SK-N-SH (cell line): ENCODE measurements around the gene LAMTOR1.

ENCODE experiments used
- EZH2phosphoT487 ChIP-seq: fragments of 200-600 bp; sonication (generic); IDR thresholded peaks from 2 replicates; pipeline ENCODE4 v1.6.1; 2017; ENCODE audit warnings: low read depth, mixed run types, mild to moderate bottlenecking, antibody characterized with exemption, moderate library complexity, borderline replicate concordance
- FOXJ3 ChIP-seq: sonication (generic); formaldehyde crosslinking; IDR thresholded peaks from 2 replicates; pipeline ENCODE4 v1.5.1; 2020; ENCODE audit warnings: mild to moderate bottlenecking, missing genetic modification reagents
- MAX ChIP-seq: IDR thresholded peaks from 2 replicates; pipeline ENCODE4 v1.4.0; 2012; ENCODE audit warnings: low read depth
- MXI1 ChIP-seq: IDR thresholded peaks from 2 replicates; pipeline ENCODE4 v1.6.1; 2012; ENCODE audit warnings: mild to moderate bottlenecking, low read depth, low read length, improper control_type of control experiment
- RAD21 ChIP-seq: IDR thresholded peaks from 2 replicates; pipeline ENCODE4 v1.6.1; 2012; ENCODE audit warnings: mild to moderate bottlenecking, low read length
- TF ChIP-seq, protein P1 (sequence below): fragments of 200-600 bp; sonication (generic); IDR thresholded peaks from 2 replicates; pipeline ENCODE4 v1.6.1; 2017; ENCODE audit warnings: antibody characterized with exemption, mild to moderate bottlenecking, moderate library complexity

DNA sequence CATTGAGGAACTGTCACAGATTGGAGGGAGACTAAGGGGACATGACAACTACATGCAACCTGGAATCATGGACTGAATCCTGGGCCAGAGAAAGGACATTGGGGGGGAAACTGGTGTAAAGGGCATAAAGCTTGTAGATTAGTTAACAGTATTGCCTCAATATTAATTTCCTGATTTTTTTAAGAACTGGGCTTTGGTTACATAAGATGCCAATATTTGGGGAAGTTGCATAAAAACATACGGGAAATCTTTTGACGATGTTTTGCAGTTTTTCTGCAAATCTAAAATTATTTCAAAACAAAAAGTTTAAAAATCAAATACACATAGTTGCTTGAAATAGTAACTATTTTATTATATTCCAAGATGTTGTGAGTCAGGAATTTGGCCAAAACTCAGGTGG lies 29.5 kb upstream of the LAMTOR1 start:
- TF ChIP-seq RAD21: no peak
- TF ChIP-seq, protein P1, sequence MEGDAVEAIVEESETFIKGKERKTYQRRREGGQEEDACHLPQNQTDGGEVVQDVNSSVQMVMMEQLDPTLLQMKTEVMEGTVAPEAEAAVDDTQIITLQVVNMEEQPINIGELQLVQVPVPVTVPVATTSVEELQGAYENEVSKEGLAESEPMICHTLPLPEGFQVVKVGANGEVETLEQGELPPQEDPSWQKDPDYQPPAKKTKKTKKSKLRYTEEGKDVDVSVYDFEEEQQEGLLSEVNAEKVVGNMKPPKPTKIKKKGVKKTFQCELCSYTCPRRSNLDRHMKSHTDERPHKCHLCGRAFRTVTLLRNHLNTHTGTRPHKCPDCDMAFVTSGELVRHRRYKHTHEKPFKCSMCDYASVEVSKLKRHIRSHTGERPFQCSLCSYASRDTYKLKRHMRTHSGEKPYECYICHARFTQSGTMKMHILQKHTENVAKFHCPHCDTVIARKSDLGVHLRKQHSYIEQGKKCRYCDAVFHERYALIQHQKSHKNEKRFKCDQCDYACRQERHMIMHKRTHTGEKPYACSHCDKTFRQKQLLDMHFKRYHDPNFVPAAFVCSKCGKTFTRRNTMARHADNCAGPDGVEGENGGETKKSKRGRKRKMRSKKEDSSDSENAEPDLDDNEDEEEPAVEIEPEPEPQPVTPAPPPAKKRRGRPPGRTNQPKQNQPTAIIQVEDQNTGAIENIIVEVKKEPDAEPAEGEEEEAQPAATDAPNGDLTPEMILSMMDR: no peak
- no peak for TF ChIP-seq MAX
- TF ChIP-seq MXI1: no peak
- TF ChIP-seq FOXJ3: no peak
- no peak for TF ChIP-seq EZH2phosphoT487
